ENCODE results near the gene CHRDL1.
"Not testable (repeated sequence)": the region's sequence is repeated elsewhere in the genome, so short reads cannot be mapped to it uniquely, and the experiment has no call there.

CHRDL1 gene

GRCh38 chrX:110741213-110741796 lies 54.3 kb downstream of the CHRDL1 start:
- no peak for DNase-seq

- no peak for DNase-seq
These were observed 60.6 kb downstream of the CHRDL1 start for GRCh38 chrX:110734894-110735541.

- no peak for DNase-seq
These were observed 61.3 kb downstream of the CHRDL1 start for GRCh38 chrX:110734271-110734670.

- no peak for DNase-seq
These were observed 62.5 kb downstream of the CHRDL1 start for GRCh38 chrX:110733166-110733565.

GRCh38 chrX:110732266-110732665 lies 63.4 kb downstream of the CHRDL1 start:
- DNase-seq = no peak

GRCh38 chrX:110723844-110724243 lies 71.8 kb downstream of the CHRDL1 start:
- no peak for DNase-seq

- DNase-seq = no peak
These were observed 73.5 kb downstream of the CHRDL1 start for GRCh38 chrX:110722135-110722534.

DNA sequence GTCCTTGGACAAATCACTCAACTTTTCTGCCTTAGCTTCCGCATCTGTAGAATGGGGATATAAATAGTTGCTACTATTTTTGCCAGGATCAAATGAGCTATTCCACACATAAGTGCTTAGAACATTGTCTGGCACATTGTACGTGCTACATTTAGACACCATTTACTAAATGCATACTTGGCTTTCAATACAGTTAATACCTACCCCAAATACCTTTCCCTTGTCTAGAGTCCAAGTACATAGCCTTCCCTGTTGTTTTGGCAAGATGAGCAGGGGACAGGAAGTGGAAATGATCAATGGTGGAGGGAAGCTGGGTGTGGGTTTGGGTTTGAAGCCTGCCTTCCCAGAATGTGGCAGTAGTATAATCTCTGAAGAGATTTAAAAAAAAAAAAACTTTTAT lies 82.0 kb downstream of the CHRDL1 start:
- no peak for DNase-seq

DNA sequence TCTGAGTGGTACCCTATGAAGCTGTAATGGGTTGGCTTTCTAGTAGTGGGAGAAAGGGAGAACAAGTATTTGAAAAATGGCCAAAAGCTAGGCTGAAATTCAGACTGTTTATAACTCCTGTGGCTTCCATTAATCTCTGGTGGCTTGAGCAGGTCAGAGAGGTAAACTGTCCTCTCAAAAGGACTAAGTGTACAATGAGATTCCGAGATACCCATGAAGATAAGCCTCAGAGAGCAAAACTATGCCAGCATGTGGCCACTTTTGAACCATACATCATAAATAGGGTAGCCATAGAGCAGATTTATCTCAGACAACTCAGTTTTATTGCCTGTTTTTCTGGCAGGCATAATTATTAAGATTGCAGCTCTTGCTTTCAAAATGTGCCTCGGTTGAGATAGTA lies 89.2 kb downstream of the CHRDL1 start:
- DNase-seq = no peak

GRCh38 chrX:110703641-110704040 lies 92.0 kb downstream of the CHRDL1 start:
- no peak for DNase-seq

- DNase-seq = no peak
These were observed 96.5 kb downstream of the CHRDL1 start for GRCh38 chrX:110699109-110699508.

DNA sequence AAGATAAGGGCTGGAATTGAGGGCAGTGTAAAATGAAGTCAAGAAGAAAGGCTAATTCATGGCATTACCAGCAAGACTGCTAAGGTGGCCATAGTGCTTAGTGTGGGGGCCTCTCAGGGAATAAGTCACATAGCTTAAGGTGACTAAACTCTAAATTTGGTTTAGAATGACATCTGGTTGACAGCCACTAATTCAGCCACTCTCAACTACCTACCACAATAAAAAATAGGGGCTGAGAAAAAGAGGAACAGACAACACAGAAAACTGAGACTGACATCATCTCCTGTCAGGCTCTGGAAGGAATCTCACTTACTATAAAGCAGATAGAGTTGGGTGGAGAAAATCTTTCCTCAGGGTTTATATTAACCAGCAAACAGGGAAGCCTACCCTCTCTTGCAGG lies 96.9 kb downstream of the CHRDL1 start:
- DNase-seq = no peak

DNA sequence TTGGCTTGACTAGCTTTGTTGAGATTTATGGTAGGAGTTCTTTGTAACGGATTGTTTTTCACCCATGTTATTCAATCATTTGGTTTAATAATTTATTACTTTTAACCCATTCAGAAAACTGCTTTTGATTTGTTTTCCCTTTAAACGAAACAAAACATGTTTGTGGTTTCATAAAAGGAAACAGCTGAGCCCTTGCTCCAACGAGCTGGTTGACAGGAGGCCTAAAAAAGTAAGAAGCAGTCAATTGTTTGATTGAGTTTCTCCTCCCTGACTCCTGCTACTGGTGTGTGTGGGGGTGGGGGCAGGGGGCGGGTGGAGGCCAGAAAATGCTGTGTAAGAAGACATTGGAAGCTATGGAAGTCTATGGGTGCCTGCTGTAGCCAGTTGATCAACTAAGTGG lies 102.8 kb downstream of the CHRDL1 start:
- no peak for DNase-seq

DNA sequence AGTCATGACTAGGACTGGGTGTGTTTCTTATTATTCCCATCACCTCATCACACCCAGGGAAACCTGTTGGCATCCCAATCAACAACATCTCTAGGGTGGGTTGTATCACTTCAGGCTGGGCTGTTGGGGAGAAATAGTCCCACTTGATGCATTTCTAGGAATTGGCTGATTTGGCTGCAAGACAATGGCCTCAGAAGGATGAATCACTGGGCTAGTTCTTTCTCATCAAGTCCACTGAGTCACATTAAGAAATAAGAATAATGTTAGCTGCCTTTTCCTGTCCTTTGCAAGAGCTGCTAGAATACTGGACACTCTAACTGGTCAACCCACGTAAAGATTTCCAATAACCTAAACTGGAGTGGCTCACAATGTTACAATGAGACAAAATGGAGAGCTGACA lies 104.2 kb downstream of the CHRDL1 start:
- no peak for DNase-seq

DNA sequence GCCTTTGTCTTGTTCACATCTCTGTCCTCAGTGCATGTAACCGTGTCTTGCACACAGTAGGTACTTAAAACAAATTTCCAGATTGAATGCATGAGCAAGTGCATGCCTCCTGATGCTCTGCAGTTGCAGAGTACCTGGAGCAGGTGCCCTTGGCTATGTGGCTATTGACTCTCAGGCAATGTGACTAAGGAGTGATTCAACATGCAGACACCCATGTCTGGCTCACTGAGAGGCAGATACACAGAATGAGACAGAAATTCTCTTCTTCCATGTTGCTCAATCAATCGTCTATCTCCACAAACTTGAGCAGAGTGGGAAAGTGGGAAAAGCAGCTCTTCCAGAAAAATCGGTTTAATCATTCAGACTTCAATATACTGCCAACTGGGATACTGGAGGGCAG lies 111.0 kb downstream of the CHRDL1 start:
- DNase-seq = no peak

DNA sequence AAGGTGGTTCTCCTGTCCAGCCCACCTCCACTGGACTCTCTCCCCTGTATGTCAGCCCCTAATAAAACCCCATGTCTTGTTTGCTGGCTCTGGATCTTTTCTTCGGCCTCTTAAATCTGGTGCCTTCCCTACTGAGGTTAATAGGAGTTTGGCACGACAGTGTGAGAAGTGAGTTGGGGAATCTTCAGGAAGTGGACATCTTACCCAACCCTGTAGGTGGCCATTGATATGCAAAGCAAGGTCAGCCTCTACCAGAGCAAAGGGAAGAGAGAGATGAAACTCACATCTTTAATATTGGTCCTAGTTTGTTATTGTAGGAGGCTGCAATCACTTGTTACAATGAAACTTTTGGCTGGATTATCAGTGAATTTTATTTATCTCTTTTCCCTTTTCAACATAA lies 111.7 kb downstream of the CHRDL1 start:
- no peak for DNase-seq

DNA sequence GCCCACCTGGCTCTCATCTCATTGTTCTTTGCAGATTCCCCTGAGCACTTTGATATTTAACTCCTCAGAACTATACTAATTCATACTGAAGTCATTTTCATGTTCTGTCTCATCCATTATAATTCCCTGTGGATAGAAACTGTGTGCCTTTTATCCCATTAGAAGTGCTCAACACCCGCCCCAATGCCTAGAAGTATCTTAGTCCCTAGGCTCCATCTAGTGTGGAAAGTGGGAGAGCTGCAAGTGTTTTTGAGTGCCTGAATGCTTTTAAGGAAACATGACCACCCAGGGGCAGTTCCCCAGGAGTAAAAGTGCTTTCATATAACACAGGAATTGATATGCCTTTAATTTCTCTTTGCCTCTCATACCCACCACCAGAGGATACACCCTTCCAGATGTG lies 117.0 kb downstream of the CHRDL1 start:
- DNase-seq = no peak

GRCh38 chrX:110675886-110676285 lies 119.7 kb downstream of the CHRDL1 start:
- DNase-seq = no peak

GRCh38 chrX:110671068-110671803 lies 124.4 kb downstream of the CHRDL1 start:
- no peak for DNase-seq

GRCh38 chrX:110669572-110669971 lies 126.0 kb downstream of the CHRDL1 start:
- DNase-seq = no peak

DNA sequence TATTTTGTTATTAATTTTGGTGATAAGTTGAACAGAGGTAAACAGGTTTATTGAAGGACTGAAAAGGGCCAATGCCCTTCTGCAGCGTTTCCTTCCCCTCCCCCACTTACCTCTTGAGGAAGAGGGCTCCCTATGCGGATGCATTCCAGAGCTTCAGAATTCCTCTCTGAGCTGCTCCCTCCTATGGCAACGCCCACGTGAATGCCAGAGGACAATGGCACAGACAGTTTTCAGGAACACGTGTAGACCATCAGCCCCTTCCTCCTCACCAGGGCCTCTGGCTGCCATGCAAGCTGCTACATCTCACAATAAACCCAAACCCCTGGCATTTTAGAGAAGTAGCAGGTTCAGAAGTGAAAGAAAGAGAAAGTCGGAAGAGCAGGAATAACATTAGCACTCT lies 127.9 kb downstream of the CHRDL1 start:
- DNase-seq = no peak

DNA sequence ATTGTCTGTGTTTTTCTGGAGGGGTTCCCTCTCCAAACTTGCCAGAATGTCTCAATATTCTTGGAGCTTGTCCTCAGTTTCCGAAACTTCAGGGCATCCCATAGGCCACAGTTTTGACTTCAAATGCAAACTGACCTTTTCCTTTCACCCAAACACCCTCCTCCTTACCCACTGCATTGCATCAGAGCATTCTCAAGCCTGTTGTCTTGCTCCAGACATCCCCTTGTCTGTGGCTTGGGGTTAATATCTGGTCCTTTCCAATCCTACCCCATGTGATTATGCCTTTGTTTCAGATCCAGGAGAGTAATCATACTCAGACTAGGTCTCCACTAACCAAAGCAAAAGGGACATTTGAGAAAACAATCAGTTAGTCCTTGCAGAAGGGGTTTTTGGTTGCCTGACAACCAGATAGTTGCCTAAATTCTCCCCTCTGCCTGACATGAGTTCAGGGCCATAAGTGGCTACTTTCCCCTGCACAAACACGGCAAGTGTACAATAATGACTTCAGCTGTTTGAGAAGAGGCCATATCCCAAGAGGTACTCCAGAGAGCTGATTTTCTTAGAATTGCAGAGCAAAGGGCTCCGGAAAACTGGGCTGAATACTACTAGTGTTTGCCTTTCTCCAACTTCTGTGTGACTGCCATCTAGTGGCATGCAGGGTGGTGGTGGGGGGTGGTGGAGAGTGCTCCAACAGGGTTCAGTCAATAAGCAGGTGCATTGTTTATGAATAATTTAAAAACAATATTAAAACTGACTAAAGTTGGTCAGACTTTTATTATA lies 130.2 kb downstream of the CHRDL1 start:
- DNase-seq = peak; percentile 27

- no peak for DNase-seq
These were observed 138.5 kb downstream of the CHRDL1 start for GRCh38 chrX:110657073-110657472.

GRCh38 chrX:110654280-110654679 lies 141.3 kb downstream of the CHRDL1 start:
- DNase-seq = not testable (repeated sequence)
